Ascending aorta (tissue), 2 donors: Measurements from ENCODE around the gene KLK12. TPM values are rescaled to one million over a fixed set of nuclear protein-coding genes. Genes with fewer than 3 reads are reported as not detected.

Source experiments
- DNase-seq, 2 donors: peaks; one replicate each; pipeline ENCODE4 v3.0.0-alpha.2; 2019; ENCODE audit warnings: low spot score in 2 of 2
- H3K27ac ChIP-seq, 2 donors: fragments of 200-600 bp; sonication (generic); one replicate each; pipeline ENCODE4 v1.5.1; 2016 to 2017; ENCODE audit warnings: mild to moderate bottlenecking in 1 of 2
- H3K27me3 ChIP-seq: fragments of 200-600 bp; sonication (generic); one replicate; pipeline ENCODE4 v1.5.1; 2017
- H3K36me3 ChIP-seq, 2 donors: fragments of 200-600 bp; sonication (generic); one replicate each; pipeline ENCODE4 v1.5.1; 2016
- H3K4me1 ChIP-seq, 2 donors: fragments of 200-600 bp; sonication (generic); one replicate each; pipeline ENCODE4 v1.5.1; 2016 to 2017; ENCODE audit warnings: mild to moderate bottlenecking in 1 of 2
- H3K4me3 ChIP-seq, 2 donors: fragments of 200-600 bp; sonication (generic); one replicate each; pipeline ENCODE4 v1.5.1; 2016 to 2017; ENCODE audit warnings: mild to moderate bottlenecking in 1 of 2
- H3K9me3 ChIP-seq, 2 donors: fragments of 200-600 bp; sonication (generic); one replicate each; pipeline ENCODE4 v1.5.1; 2016
- CTCF ChIP-seq, 3 experiments: fragments of 200-600 bp in 2 of 3; fragments of 450-650 bp in 1 of 3; sonication (generic) in 2 of 3; IDR thresholded peaks; one replicate each; pipeline ENCODE4 v1.5.1; 2016 to 2019; ENCODE audit warnings: antibody characterized with exemption in 3 of 3, mild to moderate bottlenecking in 1 of 3, moderate library complexity in 1 of 3
- intact Hi-C: fragments of 100-400 bp; cut with DNase I; formaldehyde crosslinking; loops from one replicate; pipeline ENCODE4 v1.15.1; 2023
- total RNA-seq: library from RNA; depleted of rRNA; stranded (reverse); fragments of >200 nt; gene quantifications from one replicate; pipeline ENCODE4 v1.1.0, GENCODE V29; 2016

KLK12 gene
- total RNA-seq, 1 donor from 2014 or later, result not detected

- intact Hi-C loops, result no loop called here
- DNase-seq, result no peak
Measured at GRCh38 chr19:51047031-51047335, 12.2 kb upstream of the KLK12 start.

GRCh38 chr19:51044327-51044726 is 9.5 kb upstream of the KLK12 start:
- Histone ChIP-seq H3K36me3 (no peaks in the 10 kb centered on the region), H3K9me3 (no peaks in the 10 kb centered on the region), H3K4me1 (no peaks in the 10 kb centered on the region), H3K4me3 (no peak overlapping the region), H3K27ac (no peak overlapping the region), H3K27me3 (no peaks in the 10 kb centered on the region)
- intact Hi-C loops, result no loop called here
- no peak for DNase-seq
- no peak for TF ChIP-seq CTCF (IDR thresholded peaks at IDR 0.05)

More at GRCh38 chr19:51047031-51047335, 12.2 kb upstream of the KLK12 start:
- no peaks in the 10 kb centered on the region for H3K9me3 ChIP-seq
- TF ChIP-seq CTCF (IDR thresholded peaks at IDR 0.05), result no peak
- H3K36me3 ChIP-seq, result no peaks in the 10 kb centered on the region
- no peaks in the 10 kb centered on the region for H3K4me1 ChIP-seq
- no peak overlapping the region for H3K27ac ChIP-seq
- H3K4me3 ChIP-seq, result no peak overlapping the region
- no peaks in the 10 kb centered on the region for H3K27me3 ChIP-seq

GRCh38 chr19:51043497-51043896 is 8.7 kb upstream of the KLK12 start:
- Histone ChIP-seq H3K27me3 (no peaks in the 10 kb centered on the region), H3K4me1 (no peaks in the 10 kb centered on the region), H3K9me3 (no peaks in the 10 kb centered on the region), H3K27ac (no peak overlapping the region), H3K4me3 (no peak overlapping the region), H3K36me3 (no peaks in the 10 kb centered on the region)
- DNase-seq, result no peak
- TF ChIP-seq CTCF (IDR thresholded peaks at IDR 0.05), result no peak
- intact Hi-C loops, result no loop called here

GRCh38 chr19:51040151-51040550 is 5.3 kb upstream of the KLK12 start:
- intact Hi-C loops, result no loop called here
- no peaks in the 10 kb centered on the region for H3K9me3 ChIP-seq
- no peaks in the 10 kb centered on the region for H3K4me1 ChIP-seq
- DNase-seq, result no peak
- no peaks in the 10 kb centered on the region for H3K27me3 ChIP-seq
- no peak overlapping the region for H3K4me3 ChIP-seq
- H3K27ac ChIP-seq, result no peak overlapping the region
- no peaks in the 10 kb centered on the region for H3K36me3 ChIP-seq
- no peak for TF ChIP-seq CTCF (IDR thresholded peaks at IDR 0.05)

- no peak overlapping the region for H3K27ac ChIP-seq
- H3K27me3 ChIP-seq, result no peaks in the 10 kb centered on the region
- DNase-seq, result no peak
- H3K4me1 ChIP-seq, result no peaks in the 10 kb centered on the region
- H3K36me3 ChIP-seq, result no peaks in the 10 kb centered on the region
- H3K4me3 ChIP-seq, result no peak overlapping the region
- intact Hi-C loops, result no loop called here
- no peak for TF ChIP-seq CTCF (IDR thresholded peaks at IDR 0.05)
- no peaks in the 10 kb centered on the region for H3K9me3 ChIP-seq
Measured at GRCh38 chr19:51036519-51036918, 1.7 kb upstream of the KLK12 start.

- no peaks in the 10 kb centered on the region for H3K36me3 ChIP-seq
- no peaks in the 10 kb centered on the region for H3K27me3 ChIP-seq
- H3K27ac ChIP-seq, result no peak overlapping the region
- no peaks in the 10 kb centered on the region for H3K9me3 ChIP-seq
- no peak overlapping the region for H3K4me3 ChIP-seq
- no peak for DNase-seq
- intact Hi-C loops, result no loop called here
- H3K4me1 ChIP-seq, result no peaks in the 10 kb centered on the region
- TF ChIP-seq CTCF (IDR thresholded peaks at IDR 0.05), result no peak
Measured at GRCh38 chr19:51031880-51032225, 2.9 kb downstream of the KLK12 start.
